Left forelimb (tissue), 1 donor: ENCODE data around the gene GALNT17.
"Not testable (repeated sequence)": the region's sequence is repeated elsewhere in the genome, so short reads cannot be mapped to it uniquely, and the experiment has no call there.

Experiments
- DNase-seq: peaks from one replicate; pipeline ENCODE4 v3.0.0-alpha.2; 2018; ENCODE audit warnings: low spot score

The GALNT17 gene

GRCh38 chr7:71695186-71695585 is 563.2 kb downstream of the GALNT17 start:
- no peak for DNase-seq

- no peak for DNase-seq
Observed at GRCh38 chr7:71696511-71696910, 564.6 kb downstream of the GALNT17 start.

- no peak for DNase-seq
Observed at GRCh38 chr7:71697400-71697799, 565.5 kb downstream of the GALNT17 start.

- DNase-seq, result no peak
Observed at GRCh38 chr7:71705217-71705616, 573.3 kb downstream of the GALNT17 start.

GRCh38 chr7:71705901-71706596 is 574.1 kb downstream of the GALNT17 start:
- DNase-seq, result no peak

- no peak for DNase-seq
Observed at GRCh38 chr7:71706597-71706975, 574.6 kb downstream of the GALNT17 start.

GRCh38 chr7:71707041-71707440 is 575.1 kb downstream of the GALNT17 start:
- no peak for DNase-seq

GRCh38 chr7:71708710-71709109 is 576.8 kb downstream of the GALNT17 start:
- DNase-seq, result no peak

- DNase-seq, result no peak
Observed at GRCh38 chr7:71710442-71710841, 578.5 kb downstream of the GALNT17 start.

- no peak for DNase-seq
Observed at GRCh38 chr7:71712653-71713180, 580.8 kb downstream of the GALNT17 start.

GRCh38 chr7:71716690-71717089 is 584.7 kb downstream of the GALNT17 start:
- no peak for DNase-seq

- DNase-seq, result no peak
Observed at GRCh38 chr7:71718563-71718962, 586.6 kb downstream of the GALNT17 start.

- no peak for DNase-seq
Observed at GRCh38 chr7:71721742-71722141, 589.8 kb downstream of the GALNT17 start.

GRCh38 chr7:71723859-71724258 is 591.9 kb downstream of the GALNT17 start:
- no peak for DNase-seq

GRCh38 chr7:71727347-71727746 is 595.4 kb downstream of the GALNT17 start:
- DNase-seq, result no peak

- DNase-seq, result no peak
Observed at GRCh38 chr7:71731740-71732139, 599.8 kb downstream of the GALNT17 start.

GRCh38 chr7:71733107-71733870 is 601.3 kb downstream of the GALNT17 start:
- peak; percentile 90 for DNase-seq

GRCh38 chr7:71735961-71736556 is 604.1 kb downstream of the GALNT17 start:
- DNase-seq, result peak; percentile 73

GRCh38 chr7:71737931-71738540 is 606.1 kb downstream of the GALNT17 start:
- DNase-seq, result not testable (repeated sequence)

GRCh38 chr7:71739520-71740173 is 607.7 kb downstream of the GALNT17 start:
- DNase-seq, result no peak

GRCh38 chr7:71740174-71740560 is 608.2 kb downstream of the GALNT17 start:
- no peak for DNase-seq

GRCh38 chr7:71746006-71746405 is 614.1 kb downstream of the GALNT17 start:
- DNase-seq, result no peak
